Smooth muscle cell (in vitro differentiated cells): ENCODE data around the gene TEX261. TPM values are rescaled to one million over a fixed set of nuclear protein-coding genes. Genes with fewer than 3 reads are reported as not detected.

Experiments used
- DNase-seq: peaks from one replicate; lab custom pipeline; 2025; ENCODE audit not compliant: unreplicated experiment; lab: John Stamatoyannopoulos, UW
- H2AFZ ChIP-seq: fragments of 200-600 bp; sonication (generic); 2 replicates; pipeline ENCODE4 v1.6.0; 2016; ENCODE audit warnings: antibody characterized with exemption, low read depth, mild to moderate bottlenecking
- H3F3A ChIP-seq: fragments of 200-600 bp; sonication (generic); 2 replicates; pipeline ENCODE4 v1.6.0; 2017; ENCODE audit warnings: antibody characterized with exemption, low read depth
- H3K27ac ChIP-seq: fragments of 200-600 bp; sonication (generic); 2 replicates; pipeline ENCODE4 v1.5.1; 2016; ENCODE audit warnings: low read depth, mild to moderate bottlenecking
- H3K27me3 ChIP-seq: fragments of 200-600 bp; sonication (generic); 2 replicates; pipeline ENCODE4 v1.6.1; 2016; ENCODE audit warnings: low read depth, mild to moderate bottlenecking
- H3K36me3 ChIP-seq: fragments of 200-600 bp; sonication (generic); 2 replicates; pipeline ENCODE4 v1.5.1; 2016; ENCODE audit warnings: low read depth
- H3K4me1 ChIP-seq: fragments of 200-600 bp; sonication (generic); 2 replicates; pipeline ENCODE4 v1.5.1; 2016; ENCODE audit warnings: low read depth
- H3K4me2 ChIP-seq: fragments of 200-600 bp; sonication (generic); 2 replicates; pipeline ENCODE4 v1.6.0; 2016; ENCODE audit warnings: mild to moderate bottlenecking
- H3K4me3 ChIP-seq: fragments of 200-600 bp; sonication (generic); 2 replicates; pipeline ENCODE4 v1.5.1; 2016; ENCODE audit warnings: mild to moderate bottlenecking
- H3K79me2 ChIP-seq: fragments of 200-600 bp; sonication (generic); 2 replicates; pipeline ENCODE4 v1.6.0; 2016; ENCODE audit warnings: low read depth, mild to moderate bottlenecking
- H3K9ac ChIP-seq: fragments of 200-600 bp; sonication (generic); 2 replicates; pipeline ENCODE4 v1.6.0; 2016; ENCODE audit warnings: low read depth
- H3K9me3 ChIP-seq: fragments of 200-600 bp; sonication (generic); replicated peaks from 2 replicates; pipeline ENCODE4 v1.5.1; 2016; ENCODE audit warnings: low read depth
- H4K20me1 ChIP-seq: fragments of 200-600 bp; sonication (generic); 2 replicates; pipeline ENCODE4 v1.6.0; 2016; ENCODE audit warnings: low read depth
- WGBS: methylation state at CpG from one replicate; pipeline ENCODE4 v1.1.7; 2016; ENCODE audit warnings: low lambda C conversion rate; 5-methylcytosine and 5-hydroxymethylcytosine counted together
- polyA plus RNA-seq: library from polyadenylated mRNA; unstranded; fragments of >200 nt; fragmentation: Nextera tagmentation; extraction: Ambion mirVana; gene quantifications from 2 replicates; pipeline ENCODE4 v1.2.1, GENCODE V29; 2016
- total RNA-seq: library from RNA; depleted of rRNA; stranded (reverse); fragments of >200 nt; gene quantifications from 2 replicates; pipeline ENCODE4 v1.2.3, GENCODE V29; 2014
- TF ChIP-seq, protein P1 (sequence below): fragments of 200-600 bp; sonication (generic); IDR thresholded peaks from 2 replicates; pipeline ENCODE4 v1.5.1; 2017; ENCODE audit warnings: borderline replicate concordance, mild to moderate bottlenecking, antibody characterized with exemption; ENCODE audit not compliant: insufficient read depth, poor library complexity, severe bottlenecking

TEX261 gene
- total and polyA plus RNA-seq, 2 experiments from 2014 or later = 29.3 to 35.2 TPM

- 76% methylated on average over 11 of the region's 11 CpGs for WGBS
- H3K9me3 ChIP-seq = no peaks in the 10 kb centered on the region
- no peak overlapping the region for H3K9ac ChIP-seq
- H3K79me2 ChIP-seq = no peaks in the 10 kb centered on the region
- H3K4me2 ChIP-seq = no peak overlapping the region
- H3K4me1 ChIP-seq = no peaks in the 10 kb centered on the region
- no peaks in the 10 kb centered on the region for H3F3A ChIP-seq
- DNase-seq = no peak
- H4K20me1 ChIP-seq = no peaks in the 10 kb centered on the region
- H3K36me3 ChIP-seq = no peaks in the 10 kb centered on the region
- TF ChIP-seq, protein P1, sequence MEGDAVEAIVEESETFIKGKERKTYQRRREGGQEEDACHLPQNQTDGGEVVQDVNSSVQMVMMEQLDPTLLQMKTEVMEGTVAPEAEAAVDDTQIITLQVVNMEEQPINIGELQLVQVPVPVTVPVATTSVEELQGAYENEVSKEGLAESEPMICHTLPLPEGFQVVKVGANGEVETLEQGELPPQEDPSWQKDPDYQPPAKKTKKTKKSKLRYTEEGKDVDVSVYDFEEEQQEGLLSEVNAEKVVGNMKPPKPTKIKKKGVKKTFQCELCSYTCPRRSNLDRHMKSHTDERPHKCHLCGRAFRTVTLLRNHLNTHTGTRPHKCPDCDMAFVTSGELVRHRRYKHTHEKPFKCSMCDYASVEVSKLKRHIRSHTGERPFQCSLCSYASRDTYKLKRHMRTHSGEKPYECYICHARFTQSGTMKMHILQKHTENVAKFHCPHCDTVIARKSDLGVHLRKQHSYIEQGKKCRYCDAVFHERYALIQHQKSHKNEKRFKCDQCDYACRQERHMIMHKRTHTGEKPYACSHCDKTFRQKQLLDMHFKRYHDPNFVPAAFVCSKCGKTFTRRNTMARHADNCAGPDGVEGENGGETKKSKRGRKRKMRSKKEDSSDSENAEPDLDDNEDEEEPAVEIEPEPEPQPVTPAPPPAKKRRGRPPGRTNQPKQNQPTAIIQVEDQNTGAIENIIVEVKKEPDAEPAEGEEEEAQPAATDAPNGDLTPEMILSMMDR = no peak
- no peak overlapping the region for H2AFZ ChIP-seq
- H3K27ac ChIP-seq = no peak overlapping the region
- no peak overlapping the region for H3K4me3 ChIP-seq
- H3K27me3 ChIP-seq = peaks cover 24% of the 10 kb centered on the region
These were observed 45.6 kb downstream of the TEX261 start for GRCh38 chr2:70949086-70949485.

- Histone ChIP-seq H3K9ac (no peak overlapping the region), H3K4me1 (no peaks in the 10 kb centered on the region), H3K36me3 (no peaks in the 10 kb centered on the region), H3K27me3 (peaks cover 18% of the 10 kb centered on the region), H3K9me3 (no peaks in the 10 kb centered on the region), H3K79me2 (no peaks in the 10 kb centered on the region), H3F3A (no peaks in the 10 kb centered on the region), H2AFZ (peak overlapping the region; percentile 73), H4K20me1 (no peaks in the 10 kb centered on the region), H3K4me2 (peak overlapping the region; percentile 81), H3K4me3 (peak overlapping the region; percentile 15), H3K27ac (no peak overlapping the region)
- TF ChIP-seq, protein P1 = peak; percentile 72
- 11% methylated on average over 27 of the region's 27 CpGs for WGBS
- DNase-seq = peak; percentile 30
These were observed 46.2 kb downstream of the TEX261 start for GRCh38 chr2:70948337-70949003.

GRCh38 chr2:70947556-70948184 is 47.0 kb downstream of the TEX261 start:
- Histone ChIP-seq H3K36me3 (no peaks in the 10 kb centered on the region), H3K9ac (no peak overlapping the region), H2AFZ (peak overlapping the region; percentile 73), H3K27ac (no peak overlapping the region), H3F3A (no peaks in the 10 kb centered on the region), H4K20me1 (no peaks in the 10 kb centered on the region), H3K9me3 (no peaks in the 10 kb centered on the region), H3K4me3 (peak overlapping the region; percentile 15), H3K4me1 (peaks cover 5% of the 10 kb centered on the region), H3K4me2 (no peak overlapping the region), H3K27me3 (peaks cover 10% of the 10 kb centered on the region), H3K79me2 (no peaks in the 10 kb centered on the region)
- no peak for DNase-seq
- WGBS = 37% methylated on average over 11 of the region's 11 CpGs
- TF ChIP-seq, protein P1 = no peak
